Measurements from ENCODE around the gene TDRD3.

DNA sequence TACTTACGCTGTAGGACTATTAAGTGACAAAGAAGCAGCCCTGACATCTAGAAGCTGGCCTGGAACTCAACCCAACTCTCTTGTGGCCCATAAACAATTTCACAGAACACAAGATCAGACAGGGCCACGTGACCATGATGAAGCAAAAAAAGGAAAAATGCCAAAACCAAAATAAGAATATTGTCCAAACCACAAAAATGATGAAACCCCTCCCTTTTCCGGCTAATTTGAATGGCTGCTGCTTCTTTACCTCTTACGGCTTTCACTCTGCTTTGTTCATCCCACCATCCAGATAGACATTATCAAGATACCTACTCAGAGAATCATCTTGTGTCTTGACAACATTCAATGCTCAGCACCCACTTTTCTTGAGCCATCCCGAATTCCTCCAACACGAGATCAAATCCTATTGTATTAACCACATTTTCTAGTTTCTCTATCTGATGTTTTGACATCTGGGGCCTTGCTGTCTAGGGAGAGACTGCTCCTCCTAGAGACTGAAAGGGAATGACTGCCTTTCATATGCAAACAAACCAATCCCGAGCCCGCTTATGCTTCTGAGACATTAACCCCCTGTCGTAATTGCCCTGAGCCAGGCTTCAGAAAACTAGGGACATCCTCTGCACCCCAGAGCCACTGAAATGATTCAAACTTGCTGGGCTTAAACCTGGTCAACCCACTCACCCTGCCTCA, 186.3 kb downstream of the TDRD3 start:
- TF ChIP-seq CTCF (conservative IDR thresholded peaks at IDR 0.05 in 1 of 2, IDR thresholded peaks at IDR 0.05 in 1 of 2; ENCODE audit: extremely low read depth in 1 of 2, insufficient read depth in 1 of 2, low read depth in 1 of 2, low read length in 2 of 2) = no peak
- no peak for TF ChIP-seq EZH2 (IDR thresholded peaks at IDR 0.05; ENCODE audit: borderline replicate concordance, low read length)

Data from mammary epithelial cell (primary cell).